Astrocyte (in vitro differentiated cells and primary cell): ENCODE measurements around the gene BHLHA9.

Experiments used
- EZH2 ChIP-seq: IDR thresholded peaks from 2 replicates; pipeline ENCODE4 v1.6.1; 2012; ENCODE audit warnings: mild to moderate bottlenecking, low read length, inconsistent platforms; ENCODE audit not compliant: insufficient read depth
- TF ChIP-seq, protein P1 (sequence below): IDR thresholded peaks from 2 replicates; pipeline ENCODE4 v1.5.1; 2011; ENCODE audit warnings: low read depth, mild to moderate bottlenecking, inconsistent platforms, low read length, moderate library complexity; ENCODE audit not compliant: insufficient read depth

DNA sequence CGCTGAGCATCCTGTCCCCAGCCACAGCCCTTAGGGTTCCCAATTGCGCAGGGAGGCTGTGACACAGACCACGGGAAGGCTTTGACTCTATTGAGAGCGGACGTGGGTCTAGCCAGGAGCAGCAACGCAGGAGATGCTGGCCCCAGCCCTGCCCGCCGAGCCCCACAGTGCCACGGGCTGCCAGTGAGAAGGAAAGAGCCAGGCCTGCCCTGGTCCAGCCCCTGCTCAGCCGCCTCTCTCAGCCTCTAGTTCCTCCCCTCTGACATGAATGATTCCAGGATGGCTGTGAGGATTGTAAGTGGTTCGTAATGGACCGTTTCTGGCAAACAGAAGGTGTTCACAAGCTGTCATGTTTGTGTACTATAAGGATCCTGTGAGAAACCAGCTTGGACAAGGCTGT is 2.5 kb downstream of the BHLHA9 start:
- TF ChIP-seq, protein P1, sequence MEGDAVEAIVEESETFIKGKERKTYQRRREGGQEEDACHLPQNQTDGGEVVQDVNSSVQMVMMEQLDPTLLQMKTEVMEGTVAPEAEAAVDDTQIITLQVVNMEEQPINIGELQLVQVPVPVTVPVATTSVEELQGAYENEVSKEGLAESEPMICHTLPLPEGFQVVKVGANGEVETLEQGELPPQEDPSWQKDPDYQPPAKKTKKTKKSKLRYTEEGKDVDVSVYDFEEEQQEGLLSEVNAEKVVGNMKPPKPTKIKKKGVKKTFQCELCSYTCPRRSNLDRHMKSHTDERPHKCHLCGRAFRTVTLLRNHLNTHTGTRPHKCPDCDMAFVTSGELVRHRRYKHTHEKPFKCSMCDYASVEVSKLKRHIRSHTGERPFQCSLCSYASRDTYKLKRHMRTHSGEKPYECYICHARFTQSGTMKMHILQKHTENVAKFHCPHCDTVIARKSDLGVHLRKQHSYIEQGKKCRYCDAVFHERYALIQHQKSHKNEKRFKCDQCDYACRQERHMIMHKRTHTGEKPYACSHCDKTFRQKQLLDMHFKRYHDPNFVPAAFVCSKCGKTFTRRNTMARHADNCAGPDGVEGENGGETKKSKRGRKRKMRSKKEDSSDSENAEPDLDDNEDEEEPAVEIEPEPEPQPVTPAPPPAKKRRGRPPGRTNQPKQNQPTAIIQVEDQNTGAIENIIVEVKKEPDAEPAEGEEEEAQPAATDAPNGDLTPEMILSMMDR = no peak
- no peak for TF ChIP-seq EZH2
